ENCODE measurements around the gene IGFBP1. TPM values are rescaled to one million over a fixed set of nuclear protein-coding genes. Genes with fewer than 3 reads are reported as not detected.

IGFBP1 gene
- total and polyA plus RNA-seq, 8 donors, result 0.11 to 0.19 (median 0.12) TPM; not detected in 5

- WGBS, 2 donors, result 44 to 55% methylated on average over 5 of the region's 5 CpGs
These were observed 5.8 kb upstream of the IGFBP1 start for GRCh38 chr7:45882465-45882810.

GRCh38 chr7:45884136-45884535 is 4.2 kb upstream of the IGFBP1 start:
- no peak overlapping the region for H3K27ac ChIP-seq
- intact Hi-C loops (cut with DNase I), result no loop called here
- H3K4me1 ChIP-seq, result no peaks in the 10 kb centered on the region
- no peak for ATAC-seq
- WGBS, 2 donors, result 64 to 82% methylated on average over 4 of the region's 4 CpGs
- no peak for TF ChIP-seq CTCF (IDR thresholded peaks at IDR 0.05)
- peaks cover 0 to 4% (median 2%) of the 10 kb centered on the region in 4 donors for H3K27me3 ChIP-seq
- no peak for DNase-seq
- no peaks in the 10 kb centered on the region for H3K9me3 ChIP-seq
- no peaks in the 10 kb centered on the region for H3K36me3 ChIP-seq
- FAIRE-seq, result no peak
- no peak overlapping the region for H3K4me3 ChIP-seq

More at GRCh38 chr7:45882465-45882810, 5.8 kb upstream of the IGFBP1 start:
- Histone ChIP-seq H3K27me3 (peaks cover 0 to under 1% (median 0%) of the 10 kb centered on the region in 4 donors), H3K4me3 (no peak overlapping the region), H3K4me1 (no peaks in the 10 kb centered on the region), H3K27ac (no peak overlapping the region), H3K9me3 (no peaks in the 10 kb centered on the region), H3K36me3 (no peaks in the 10 kb centered on the region)
- TF ChIP-seq CTCF (IDR thresholded peaks at IDR 0.05), result no peak
- intact Hi-C loops (cut with DNase I), result no loop called here
- ATAC-seq, result no peak
- FAIRE-seq, result no peak
- DNase-seq, result no peak

GRCh38 chr7:45885264-45885882 is 2.9 kb upstream of the IGFBP1 start:
- H3K36me3 ChIP-seq, result no peaks in the 10 kb centered on the region
- no peak overlapping the region for H3K27ac ChIP-seq
- peaks cover 0 to 4% (median 2%) of the 10 kb centered on the region in 4 donors for H3K27me3 ChIP-seq
- H3K4me3 ChIP-seq, result no peak overlapping the region
- ATAC-seq (peak in 1 of 4 donors; percentile 44), FAIRE-seq (no peak), DNase-seq (no peak)
- H3K9me3 ChIP-seq, result no peaks in the 10 kb centered on the region
- H3K4me1 ChIP-seq, result no peaks in the 10 kb centered on the region
- no peak for TF ChIP-seq CTCF (IDR thresholded peaks at IDR 0.05)
- intact Hi-C loops (cut with DNase I), result no loop called here
- 41 to 54% methylated on average over 7 of the region's 7 CpGs for WGBS, 2 donors

- intact Hi-C loops (cut with DNase I), result no loop called here
- H3K27me3 ChIP-seq, result peaks cover 0 to 4% (median 2%) of the 10 kb centered on the region in 4 donors
- H3K4me3 ChIP-seq, result no peak overlapping the region
- TF ChIP-seq CTCF (IDR thresholded peaks at IDR 0.05), result no peak
- no peak overlapping the region for H3K27ac ChIP-seq
- FAIRE-seq, result no peak
- no peak for ATAC-seq
- 87 to 92% methylated on average over 5 of the region's 5 CpGs for WGBS, 2 donors
- no peak for DNase-seq
- no peaks in the 10 kb centered on the region for H3K36me3 ChIP-seq
- H3K9me3 ChIP-seq, result no peaks in the 10 kb centered on the region
- no peaks in the 10 kb centered on the region for H3K4me1 ChIP-seq
These were observed 1.2 kb upstream of the IGFBP1 start for GRCh38 chr7:45886931-45887667.

GRCh38 chr7:45888993-45889366 is 692 bp downstream of the IGFBP1 start:
- Histone ChIP-seq H3K27ac (no peak overlapping the region), H3K9me3 (no peaks in the 10 kb centered on the region), H3K36me3 (no peaks in the 10 kb centered on the region), H3K4me1 (no peaks in the 10 kb centered on the region), H3K4me3 (peak overlapping the region in 2 of 4 donors; percentile 8 to 34), H3K27me3 (peaks cover 0 to 4% (median 2%) of the 10 kb centered on the region in 4 donors)
- ATAC-seq (peak in 2 of 4 donors; percentile 16 to 17), FAIRE-seq (no peak), DNase-seq (no peak)
- WGBS, 2 donors, result 26% methylated on average over 11 to 14 of the region's 14 CpGs
- TF ChIP-seq CTCF (IDR thresholded peaks at IDR 0.05), result no peak
- intact Hi-C loops (cut with DNase I), result no loop called here

Measured in pancreas (tissue), 10 donors.